ENCODE results near the gene NRTN.

Gene NRTN

DNA sequence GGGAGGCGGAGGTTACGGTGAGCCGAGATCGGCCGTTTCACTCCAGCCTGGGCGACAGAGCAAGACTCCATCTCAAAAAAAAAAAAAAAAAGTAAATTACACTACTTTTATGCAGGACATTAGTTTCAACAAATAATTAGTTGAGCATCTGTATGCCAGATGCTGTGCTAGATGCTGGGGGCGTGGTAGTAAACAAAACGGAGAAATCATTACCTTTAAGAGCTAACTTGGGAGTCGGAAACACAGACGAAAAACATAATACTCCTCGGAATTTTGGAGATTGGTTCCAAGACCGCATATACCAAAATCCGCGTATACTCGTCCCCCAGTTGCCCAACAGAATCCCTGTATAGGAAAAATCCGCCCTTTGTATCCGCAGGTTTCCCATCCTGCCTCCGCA, 12.6 kb upstream of the NRTN start:
- no peak overlapping the region for H3K9ac ChIP-seq (ENCODE audit: low read length)
- H3K4me3 ChIP-seq (ENCODE audit: low read length): no peak overlapping the region
- H3K9me3 ChIP-seq (ENCODE audit: control insufficient read depth, low read depth, low read length): no peaks in the 10 kb centered on the region
- H3K36me3 ChIP-seq (ENCODE audit: control insufficient read depth, low read depth, low read length): peaks cover 14% of the 10 kb centered on the region
- no peaks in the 10 kb centered on the region for H3K27me3 ChIP-seq (ENCODE audit: control insufficient read depth, insufficient read depth, low read length)
- H3K4me1 ChIP-seq (ENCODE audit: control insufficient read depth, low read depth, low read length): no peaks in the 10 kb centered on the region
- no peak overlapping the region for H3K27ac ChIP-seq (ENCODE audit: low read length)

GRCh38 chr19:5793188-5793587, 11.7 kb upstream of the NRTN start:
- peaks cover 4% of the 10 kb centered on the region for H3K36me3 ChIP-seq (ENCODE audit: control insufficient read depth, low read depth, low read length)

GRCh38 chr19:5795382-5795919, 9.4 kb upstream of the NRTN start:
- H3K9me3 ChIP-seq (ENCODE audit: control insufficient read depth, low read depth, low read length): no peaks in the 10 kb centered on the region
- no peak overlapping the region for H3K27ac ChIP-seq (ENCODE audit: low read length)
- no peak overlapping the region for H3K9ac ChIP-seq (ENCODE audit: low read length)
- H3K4me3 ChIP-seq (ENCODE audit: low read length): no peak overlapping the region
- H3K36me3 ChIP-seq (ENCODE audit: control insufficient read depth, low read depth, low read length): no peaks in the 10 kb centered on the region
- no peaks in the 10 kb centered on the region for H3K4me1 ChIP-seq (ENCODE audit: control insufficient read depth, low read depth, low read length)
- H3K27me3 ChIP-seq (ENCODE audit: control insufficient read depth, insufficient read depth, low read length): no peaks in the 10 kb centered on the region

More at GRCh38 chr19:5793188-5793587, 11.7 kb upstream of the NRTN start:
- no peaks in the 10 kb centered on the region for H3K4me1 ChIP-seq (ENCODE audit: control insufficient read depth, low read depth, low read length)
- no peaks in the 10 kb centered on the region for H3K27me3 ChIP-seq (ENCODE audit: control insufficient read depth, insufficient read depth, low read length)
- H3K9me3 ChIP-seq (ENCODE audit: control insufficient read depth, low read depth, low read length): no peaks in the 10 kb centered on the region
- no peak overlapping the region for H3K9ac ChIP-seq (ENCODE audit: low read length)
- no peak overlapping the region for H3K4me3 ChIP-seq (ENCODE audit: low read length)
- H3K27ac ChIP-seq (ENCODE audit: low read length): no peak overlapping the region

- Histone ChIP-seq H3K4me3 (ENCODE audit: low read length) (no peak overlapping the region), H3K27ac (ENCODE audit: low read length) (no peak overlapping the region), H3K9me3 (ENCODE audit: control insufficient read depth, low read depth, low read length) (no peaks in the 10 kb centered on the region), H3K9ac (ENCODE audit: low read length) (no peak overlapping the region), H3K27me3 (ENCODE audit: control insufficient read depth, insufficient read depth, low read length) (peaks cover 8% of the 10 kb centered on the region), H3K36me3 (ENCODE audit: control insufficient read depth, low read depth, low read length) (no peaks in the 10 kb centered on the region), H3K4me1 (ENCODE audit: control insufficient read depth, low read depth, low read length) (no peaks in the 10 kb centered on the region)
Observed at GRCh38 chr19:5798244-5798643, 6.6 kb upstream of the NRTN start.

DNA sequence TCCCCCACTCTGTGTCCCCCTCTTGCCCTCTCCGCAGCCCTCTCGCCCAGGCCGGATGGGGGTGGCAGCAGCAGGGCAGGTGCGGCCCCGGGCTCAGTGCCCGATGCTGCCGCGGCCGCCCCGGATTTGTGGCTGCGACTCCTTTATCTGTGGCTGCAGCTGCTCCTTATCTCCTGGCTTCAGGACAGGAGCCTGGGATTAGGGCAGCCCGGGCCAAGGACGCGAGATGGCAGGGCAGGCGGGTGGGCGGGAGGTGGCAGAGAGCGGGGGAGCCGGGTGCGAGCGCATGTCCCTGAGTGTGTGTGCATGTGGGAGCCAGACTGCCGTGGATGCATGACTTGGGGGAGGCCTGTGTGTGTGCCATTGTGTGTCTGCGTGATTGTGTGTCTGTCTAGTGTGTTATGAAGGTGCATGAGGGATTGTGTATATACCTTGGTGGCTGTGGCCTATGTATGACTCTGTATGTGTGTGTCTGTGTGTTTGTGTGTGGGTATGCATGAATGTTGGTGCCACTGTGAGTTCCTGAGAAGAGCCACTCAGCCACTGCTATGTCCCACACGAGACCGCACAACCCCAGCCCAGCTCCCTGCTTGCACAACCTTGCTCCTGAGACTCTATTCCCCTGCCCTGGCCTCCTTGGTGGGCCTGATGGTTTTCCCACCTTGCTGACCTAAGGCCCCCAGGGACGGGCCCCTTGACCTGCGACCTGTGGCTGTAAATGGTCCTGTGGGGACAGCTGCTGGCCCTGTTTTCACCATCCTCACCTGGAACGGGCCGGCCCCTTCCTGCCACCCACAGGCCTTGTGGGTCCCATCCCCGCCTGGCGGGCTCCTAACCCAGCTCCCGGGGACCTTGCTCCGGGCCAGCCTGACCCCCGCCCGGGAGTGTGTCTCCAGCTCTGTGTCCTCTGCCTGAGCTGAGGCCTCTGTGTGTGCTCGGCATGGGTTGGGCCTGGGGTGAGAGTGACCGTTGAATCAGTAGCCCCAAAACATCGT, 5.3 kb upstream of the NRTN start:
- H3K27me3 ChIP-seq (ENCODE audit: control insufficient read depth, insufficient read depth, low read length): peaks cover 16% of the 10 kb centered on the region
- H3K4me1 ChIP-seq (ENCODE audit: control insufficient read depth, low read depth, low read length): peaks cover 3% of the 10 kb centered on the region
- H3K9me3 ChIP-seq (ENCODE audit: control insufficient read depth, low read depth, low read length): no peaks in the 10 kb centered on the region
- H3K4me3 ChIP-seq (ENCODE audit: low read length): no peak overlapping the region
- H3K36me3 ChIP-seq (ENCODE audit: control insufficient read depth, low read depth, low read length): no peaks in the 10 kb centered on the region
- no peak overlapping the region for H3K27ac ChIP-seq (ENCODE audit: low read length)
- no peak overlapping the region for H3K9ac ChIP-seq (ENCODE audit: low read length)

DNA sequence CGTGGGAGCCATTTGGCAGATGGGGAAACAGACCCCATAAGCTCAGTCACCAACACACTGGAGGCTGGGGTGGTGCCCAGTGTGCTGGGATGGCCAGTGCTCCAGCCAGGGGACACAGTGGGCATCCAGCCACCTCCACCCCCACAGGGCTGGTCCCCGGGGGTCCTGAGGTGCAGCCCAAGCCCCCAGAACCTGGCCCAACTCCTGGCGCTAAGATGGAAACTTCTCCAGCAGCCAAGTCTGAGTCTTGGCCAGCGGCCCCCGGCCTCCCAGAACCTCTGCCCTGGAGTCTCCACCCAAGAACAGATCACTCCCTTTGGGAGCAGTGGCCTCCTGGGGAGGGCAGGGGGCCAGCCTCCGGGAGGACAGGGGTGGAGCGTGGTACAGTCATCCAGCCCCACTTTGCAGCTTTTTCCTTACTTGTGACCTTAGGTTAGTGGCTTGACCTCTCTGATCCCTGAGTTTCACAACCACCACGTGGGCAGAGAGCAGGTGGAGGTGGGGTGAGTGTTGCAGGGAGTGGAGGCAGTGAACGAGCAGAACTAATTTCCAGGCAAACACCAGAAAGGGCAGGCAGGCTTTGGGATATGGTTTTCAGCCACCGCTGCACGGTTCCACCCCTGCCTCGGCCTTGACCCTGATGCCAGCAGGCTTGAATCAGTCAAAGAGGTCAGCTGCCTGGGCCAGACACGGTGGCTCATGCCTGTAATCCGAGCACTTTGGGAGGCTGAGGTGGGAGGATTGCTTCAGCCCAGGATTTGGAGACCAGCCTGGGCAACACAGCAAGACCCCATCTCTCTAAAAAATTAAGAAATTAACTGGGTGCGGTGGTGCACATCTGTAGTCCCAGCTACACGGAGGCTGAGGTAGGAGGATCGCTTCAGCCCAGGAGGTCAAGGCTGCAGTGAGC, 4.3 kb upstream of the NRTN start:
- peaks cover 21% of the 10 kb centered on the region for H3K27me3 ChIP-seq (ENCODE audit: control insufficient read depth, insufficient read depth, low read length)
- H3K9me3 ChIP-seq (ENCODE audit: control insufficient read depth, low read depth, low read length): no peaks in the 10 kb centered on the region
- no peak overlapping the region for H3K27ac ChIP-seq (ENCODE audit: low read length)
- no peak overlapping the region for H3K4me3 ChIP-seq (ENCODE audit: low read length)
- no peaks in the 10 kb centered on the region for H3K36me3 ChIP-seq (ENCODE audit: control insufficient read depth, low read depth, low read length)
- peaks cover 3% of the 10 kb centered on the region for H3K4me1 ChIP-seq (ENCODE audit: control insufficient read depth, low read depth, low read length)
- no peak overlapping the region for H3K9ac ChIP-seq (ENCODE audit: low read length)

DNA sequence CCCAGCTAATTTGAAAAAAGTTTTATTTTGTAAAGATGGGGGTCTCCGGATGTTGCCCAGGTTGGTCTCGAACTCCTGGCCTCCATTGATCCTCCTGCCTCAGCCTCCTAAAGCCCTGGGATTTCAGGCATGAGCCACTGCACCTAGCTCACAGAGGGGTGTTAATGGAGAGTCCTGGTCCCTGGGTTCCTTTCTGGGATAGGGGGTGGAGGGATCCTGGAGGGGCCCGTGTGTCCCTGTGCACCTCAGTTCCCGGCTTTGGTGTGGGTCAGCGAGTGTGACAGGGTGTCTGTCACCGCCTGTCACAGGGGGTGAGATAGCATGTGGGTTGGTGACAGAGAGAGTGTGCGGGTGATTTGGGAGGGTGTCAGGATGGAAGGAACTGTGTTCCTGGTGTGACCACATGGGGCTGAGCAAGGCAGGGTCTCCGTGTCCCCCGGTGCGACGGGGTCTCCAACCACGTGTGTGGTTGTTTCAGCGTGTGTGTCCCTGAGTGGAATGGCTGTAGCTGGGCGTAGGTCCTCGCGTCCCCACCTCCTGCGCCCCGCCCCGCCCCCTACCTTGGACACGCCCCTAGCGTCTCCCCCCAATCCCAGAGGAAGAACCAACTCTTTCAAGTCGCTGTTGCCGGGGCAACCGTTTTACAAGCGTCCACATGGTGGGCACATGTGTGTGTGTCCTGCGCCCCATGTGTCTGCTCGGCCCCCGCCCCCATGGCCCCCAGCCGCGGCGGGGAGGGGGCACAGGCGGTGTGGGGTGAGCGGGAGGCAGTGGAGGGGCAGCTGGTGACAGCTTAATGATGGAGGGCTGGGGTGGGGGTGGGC, 2.9 kb upstream of the NRTN start:
- H3K9me3 ChIP-seq (ENCODE audit: control insufficient read depth, low read depth, low read length): no peaks in the 10 kb centered on the region
- peaks cover 3% of the 10 kb centered on the region for H3K4me1 ChIP-seq (ENCODE audit: control insufficient read depth, low read depth, low read length)
- H3K36me3 ChIP-seq (ENCODE audit: control insufficient read depth, low read depth, low read length): no peaks in the 10 kb centered on the region
- peak overlapping the region; percentile 27 for H3K4me3 ChIP-seq (ENCODE audit: low read length)
- H3K27ac ChIP-seq (ENCODE audit: low read length): no peak overlapping the region
- H3K9ac ChIP-seq (ENCODE audit: low read length): no peak overlapping the region
- peaks cover 22% of the 10 kb centered on the region for H3K27me3 ChIP-seq (ENCODE audit: control insufficient read depth, insufficient read depth, low read length)

- Histone ChIP-seq H3K9me3 (ENCODE audit: control insufficient read depth, low read depth, low read length) (no peaks in the 10 kb centered on the region), H3K4me3 (ENCODE audit: low read length) (peak overlapping the region; percentile 40), H3K36me3 (ENCODE audit: control insufficient read depth, low read depth, low read length) (no peaks in the 10 kb centered on the region), H3K27ac (ENCODE audit: low read length) (no peak overlapping the region), H3K9ac (ENCODE audit: low read length) (peak overlapping the region; percentile 32), H3K4me1 (ENCODE audit: control insufficient read depth, low read depth, low read length) (peaks cover 3% of the 10 kb centered on the region), H3K27me3 (ENCODE audit: control insufficient read depth, insufficient read depth, low read length) (peaks cover 22% of the 10 kb centered on the region)
Observed at GRCh38 chr19:5803441-5803751, 1.5 kb upstream of the NRTN start.

DNA sequence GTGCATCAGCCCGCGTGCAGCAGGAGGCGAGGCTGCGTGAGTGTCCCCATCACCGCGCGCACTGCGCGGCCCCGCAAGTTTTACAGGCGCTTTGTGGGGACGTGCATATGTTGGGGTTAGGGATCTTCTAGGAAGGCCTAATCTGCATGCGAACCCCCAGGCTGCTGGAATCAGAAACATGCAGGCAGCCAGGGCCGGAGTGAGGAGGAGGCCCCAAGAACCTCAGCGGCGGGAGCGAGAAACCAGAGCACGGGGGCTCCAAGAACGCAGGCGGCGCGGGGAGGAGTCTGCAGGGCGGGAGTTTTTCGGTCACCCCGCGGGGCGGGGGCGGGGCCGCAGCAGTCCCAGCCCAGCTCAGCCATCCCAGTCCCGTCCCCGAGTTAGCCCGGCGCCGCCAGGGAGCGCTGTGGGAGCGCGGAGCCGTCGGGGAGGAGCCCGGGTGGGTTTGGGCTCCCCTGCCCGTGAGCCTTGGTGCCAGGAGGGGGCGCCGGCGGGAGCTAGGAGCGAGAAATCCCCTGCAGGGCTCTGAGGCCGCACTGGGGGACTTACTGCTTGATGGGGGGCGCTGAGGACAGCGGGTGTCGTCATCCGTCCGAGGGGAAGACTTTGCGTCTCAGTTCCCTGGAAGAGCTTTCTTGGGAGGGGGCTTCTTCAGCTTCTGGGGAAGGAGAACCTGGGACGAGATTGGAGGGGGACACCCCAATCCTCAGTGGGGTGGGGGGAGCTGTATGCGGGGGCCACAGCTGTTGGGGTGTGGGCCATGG, 933 bp upstream of the NRTN start:
- Histone ChIP-seq H3K27ac (ENCODE audit: low read length) (no peak overlapping the region), H3K27me3 (ENCODE audit: control insufficient read depth, insufficient read depth, low read length) (peaks cover 22% of the 10 kb centered on the region), H3K9ac (ENCODE audit: low read length) (peak overlapping the region; percentile 32), H3K9me3 (ENCODE audit: control insufficient read depth, low read depth, low read length) (no peaks in the 10 kb centered on the region), H3K36me3 (ENCODE audit: control insufficient read depth, low read depth, low read length) (no peaks in the 10 kb centered on the region), H3K4me3 (ENCODE audit: low read length) (peak overlapping the region; percentile 40), H3K4me1 (ENCODE audit: control insufficient read depth, low read depth, low read length) (peaks cover 3% of the 10 kb centered on the region)

DNA sequence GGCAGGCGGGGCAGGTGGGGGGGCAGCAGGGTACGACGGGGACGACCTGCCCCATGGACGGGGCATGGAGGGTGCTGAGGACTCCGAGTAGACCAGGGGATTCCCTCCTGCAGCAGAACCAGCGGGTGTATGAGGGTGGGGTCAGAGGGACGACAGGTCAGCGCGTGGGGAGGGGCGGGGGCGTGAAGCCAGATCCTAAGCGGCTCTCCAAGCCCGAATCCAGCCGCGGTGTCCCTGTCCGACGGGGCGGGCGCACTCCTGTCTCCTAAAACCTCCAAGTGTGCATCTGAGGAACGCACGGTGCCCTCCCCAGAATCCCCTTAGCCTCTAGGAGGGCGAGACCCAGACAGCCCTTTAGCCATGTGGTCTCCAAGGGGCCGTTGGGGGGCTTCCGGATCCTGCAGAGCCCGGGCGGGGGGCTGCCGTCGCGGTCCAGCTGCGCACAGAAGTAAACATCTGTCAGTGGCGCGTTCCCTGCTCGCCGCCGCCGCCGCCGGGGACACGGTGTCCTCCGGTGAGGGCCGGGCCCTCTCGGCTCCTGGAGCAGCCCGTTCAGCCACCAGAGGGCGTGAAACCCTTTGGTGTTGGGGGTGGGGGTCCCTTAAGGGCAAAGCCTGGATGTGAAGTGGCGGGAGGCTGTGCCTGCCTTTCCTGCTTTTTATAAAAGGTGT, 730 bp downstream of the NRTN start:
- no peaks in the 10 kb centered on the region for H3K36me3 ChIP-seq (ENCODE audit: control insufficient read depth, low read depth, low read length)
- H3K4me1 ChIP-seq (ENCODE audit: control insufficient read depth, low read depth, low read length): peaks cover 3% of the 10 kb centered on the region
- no peak overlapping the region for H3K27ac ChIP-seq (ENCODE audit: low read length)
- H3K4me3 ChIP-seq (ENCODE audit: low read length): peak overlapping the region; percentile 45
- H3K9ac ChIP-seq (ENCODE audit: low read length): peak overlapping the region; percentile 28
- peaks cover 22% of the 10 kb centered on the region for H3K27me3 ChIP-seq (ENCODE audit: control insufficient read depth, insufficient read depth, low read length)
- no peaks in the 10 kb centered on the region for H3K9me3 ChIP-seq (ENCODE audit: control insufficient read depth, low read depth, low read length)

All from iPS-18a (cell line).